ENCODE measurements around the gene COL4A2.

The COL4A2 gene

GRCh38 chr13:110280985-110281688, 25.9 kb upstream of the COL4A2 start:
- no peaks in the 10 kb centered on the region for H3K4me1 Mint-ChIP-seq
- no peaks in the 10 kb centered on the region for H3K27me3 Mint-ChIP-seq
- no peak overlapping the region for H3K4me3 Mint-ChIP-seq
- H3K36me3 Mint-ChIP-seq, result no peaks in the 10 kb centered on the region
- H3K9me3 Mint-ChIP-seq, result no peaks in the 10 kb centered on the region
- no peak overlapping the region for H3K27ac Mint-ChIP-seq

- no peaks in the 10 kb centered on the region for H3K9me3 Mint-ChIP-seq
- H3K4me1 Mint-ChIP-seq, result no peaks in the 10 kb centered on the region
- no peaks in the 10 kb centered on the region for H3K36me3 Mint-ChIP-seq
- no peaks in the 10 kb centered on the region for H3K27me3 Mint-ChIP-seq
- H3K27ac Mint-ChIP-seq, result no peak overlapping the region
- no peak overlapping the region for H3K4me3 Mint-ChIP-seq
These were observed 25.3 kb upstream of the COL4A2 start for GRCh38 chr13:110281736-110282135.

- H3K27me3 Mint-ChIP-seq, result no peaks in the 10 kb centered on the region
- no peaks in the 10 kb centered on the region for H3K36me3 Mint-ChIP-seq
- no peak overlapping the region for H3K27ac Mint-ChIP-seq
- no peaks in the 10 kb centered on the region for H3K9me3 Mint-ChIP-seq
- H3K4me1 Mint-ChIP-seq, result no peaks in the 10 kb centered on the region
- H3K4me3 Mint-ChIP-seq, result no peak overlapping the region
These were observed 24.7 kb upstream of the COL4A2 start for GRCh38 chr13:110282316-110282841.

GRCh38 chr13:110283736-110284517, 23.2 kb upstream of the COL4A2 start:
- H3K27me3 Mint-ChIP-seq, result no peaks in the 10 kb centered on the region
- no peaks in the 10 kb centered on the region for H3K36me3 Mint-ChIP-seq
- no peaks in the 10 kb centered on the region for H3K4me1 Mint-ChIP-seq
- H3K9me3 Mint-ChIP-seq, result no peaks in the 10 kb centered on the region
- H3K4me3 Mint-ChIP-seq, result no peak overlapping the region
- H3K27ac Mint-ChIP-seq, result no peak overlapping the region

GRCh38 chr13:110284779-110285484, 22.2 kb upstream of the COL4A2 start:
- Mint-ChIP-seq H3K9me3 (no peaks in the 10 kb centered on the region), H3K27ac (no peak overlapping the region), H3K4me1 (no peaks in the 10 kb centered on the region), H3K27me3 (no peaks in the 10 kb centered on the region), H3K4me3 (no peak overlapping the region), H3K36me3 (no peaks in the 10 kb centered on the region)

- Mint-ChIP-seq H3K36me3 (no peaks in the 10 kb centered on the region), H3K27ac (no peak overlapping the region), H3K27me3 (no peaks in the 10 kb centered on the region), H3K9me3 (no peaks in the 10 kb centered on the region), H3K4me1 (no peaks in the 10 kb centered on the region), H3K4me3 (no peak overlapping the region)
These were observed 20.9 kb upstream of the COL4A2 start for GRCh38 chr13:110285991-110286832.

- Mint-ChIP-seq H3K27ac (no peak overlapping the region), H3K36me3 (no peaks in the 10 kb centered on the region), H3K4me1 (no peaks in the 10 kb centered on the region), H3K9me3 (no peaks in the 10 kb centered on the region), H3K4me3 (no peak overlapping the region), H3K27me3 (no peaks in the 10 kb centered on the region)
These were observed 20.0 kb upstream of the COL4A2 start for GRCh38 chr13:110286833-110287819.

GRCh38 chr13:110289174-110289573, 17.9 kb upstream of the COL4A2 start:
- Mint-ChIP-seq H3K27me3 (peaks cover 2% of the 10 kb centered on the region), H3K36me3 (no peaks in the 10 kb centered on the region), H3K4me1 (no peaks in the 10 kb centered on the region)

GRCh38 chr13:110289661-110290060, 17.4 kb upstream of the COL4A2 start:
- no peaks in the 10 kb centered on the region for H3K36me3 Mint-ChIP-seq
- H3K27ac Mint-ChIP-seq, result no peak overlapping the region
- no peaks in the 10 kb centered on the region for H3K9me3 Mint-ChIP-seq
- peaks cover 2% of the 10 kb centered on the region for H3K27me3 Mint-ChIP-seq
- no peaks in the 10 kb centered on the region for H3K4me1 Mint-ChIP-seq
- no peak overlapping the region for H3K4me3 Mint-ChIP-seq

More at GRCh38 chr13:110289174-110289573, 17.9 kb upstream of the COL4A2 start:
- Mint-ChIP-seq H3K4me3 (no peak overlapping the region), H3K9me3 (no peaks in the 10 kb centered on the region), H3K27ac (no peak overlapping the region)

GRCh38 chr13:110290153-110290552, 16.9 kb upstream of the COL4A2 start:
- Mint-ChIP-seq H3K27ac (no peak overlapping the region), H3K4me3 (no peak overlapping the region), H3K4me1 (no peaks in the 10 kb centered on the region), H3K36me3 (no peaks in the 10 kb centered on the region), H3K27me3 (peaks cover 2% of the 10 kb centered on the region), H3K9me3 (no peaks in the 10 kb centered on the region)

GRCh38 chr13:110290826-110291225, 16.3 kb upstream of the COL4A2 start:
- H3K27me3 Mint-ChIP-seq, result peaks cover 4% of the 10 kb centered on the region
- H3K4me3 Mint-ChIP-seq, result no peak overlapping the region
- no peak overlapping the region for H3K27ac Mint-ChIP-seq
- no peaks in the 10 kb centered on the region for H3K36me3 Mint-ChIP-seq
- no peaks in the 10 kb centered on the region for H3K4me1 Mint-ChIP-seq
- no peaks in the 10 kb centered on the region for H3K9me3 Mint-ChIP-seq

- H3K4me1 Mint-ChIP-seq, result no peaks in the 10 kb centered on the region
- H3K27me3 Mint-ChIP-seq, result peaks cover 7% of the 10 kb centered on the region
- H3K9me3 Mint-ChIP-seq, result no peaks in the 10 kb centered on the region
- H3K36me3 Mint-ChIP-seq, result no peaks in the 10 kb centered on the region
- no peak overlapping the region for H3K27ac Mint-ChIP-seq
- no peak overlapping the region for H3K4me3 Mint-ChIP-seq
These were observed 15.8 kb upstream of the COL4A2 start for GRCh38 chr13:110291286-110291685.

GRCh38 chr13:110293037-110293436, 14.0 kb upstream of the COL4A2 start:
- peaks cover 12% of the 10 kb centered on the region for H3K27me3 Mint-ChIP-seq
- H3K27ac Mint-ChIP-seq, result no peak overlapping the region
- no peak overlapping the region for H3K4me3 Mint-ChIP-seq
- H3K36me3 Mint-ChIP-seq, result no peaks in the 10 kb centered on the region
- H3K4me1 Mint-ChIP-seq, result no peaks in the 10 kb centered on the region
- no peaks in the 10 kb centered on the region for H3K9me3 Mint-ChIP-seq

- Mint-ChIP-seq H3K4me3 (no peak overlapping the region), H3K27ac (no peak overlapping the region), H3K27me3 (peaks cover 15% of the 10 kb centered on the region)
These were observed 13.4 kb upstream of the COL4A2 start for GRCh38 chr13:110293649-110294048.

More at GRCh38 chr13:110293649-110294048, 13.4 kb upstream of the COL4A2 start:
- H3K9me3 Mint-ChIP-seq, result no peaks in the 10 kb centered on the region
- no peaks in the 10 kb centered on the region for H3K36me3 Mint-ChIP-seq
- no peaks in the 10 kb centered on the region for H3K4me1 Mint-ChIP-seq
